Activated T-cell treated with anti-CD3 and anti-CD28 coated beads, Interleukin-2, amount 50 U/mL, for 4 hours (primary cell): ENCODE measurements around the gene SRD5A3. TPM values are rescaled to one million over a fixed set of nuclear protein-coding genes. Genes with fewer than 3 reads are reported as not detected.

Experiments used
- ATAC-seq, 2 donors: fragments of 200-7000 bp; cut with Tn5 transposase; one replicate each; pipeline ENCODE4 v1.10.0; 2021
- DNase-seq: peaks from one replicate; pipeline ENCODE4 v3.0.0-alpha.2; 2020
- H3K27me3 Mint-ChIP-seq: one replicate; pipeline ENCODE4 v1.8.0; 2021; ENCODE audit warnings: low read depth, mixed read lengths
- H3K36me3 Mint-ChIP-seq: one replicate; pipeline ENCODE4 v1.8.0; 2022; ENCODE audit warnings: mixed read lengths; ENCODE audit not compliant: insufficient read depth
- H3K4me1 Mint-ChIP-seq: one replicate; pipeline ENCODE4 v1.8.0; 2021; ENCODE audit warnings: low read depth, mixed read lengths
- H3K4me3 Mint-ChIP-seq: one replicate; pipeline ENCODE4 v1.8.0; 2021; ENCODE audit warnings: mild to moderate bottlenecking, moderate library complexity, mixed read lengths
- H3K9me3 Mint-ChIP-seq: one replicate; pipeline ENCODE4 v1.8.0; 2021; ENCODE audit warnings: mixed read lengths
- total RNA-seq, 3 donors: library from RNA; stranded (reverse); gene quantifications; one replicate each; pipeline ENCODE4 v1.2.1, GENCODE V29; 2021

The SRD5A3 gene
- total RNA-seq = 10 to 100 TPM in 2 of 3 donors, 1 to 10 TPM in 1; 9.4 to 21.0 (median 12.7) TPM

- no peaks in the 10 kb centered on the region for H3K27me3 Mint-ChIP-seq
- H3K4me1 Mint-ChIP-seq = peaks cover 11% of the 10 kb centered on the region
- peak within 1 kb of the TSS; percentile 85 for H3K4me3 Mint-ChIP-seq
- H3K9me3 Mint-ChIP-seq = no peaks in the 10 kb centered on the region
- ATAC-seq (peak; percentile 94 to 95), DNase-seq (peak; percentile 77)
- no peaks in the 10 kb centered on the region for H3K36me3 Mint-ChIP-seq
Observed at GRCh38 chr4:55345980-55346850, at the start of gene SRD5A3. Gene SRD5A3, plus strand, starts transcription at chr4:55346242. Its CDS starts 95 bp downstream, at chr4:55346337.

GRCh38 chr4:55297346-55297745, 48.7 kb upstream of the SRD5A3 start:
- H3K27me3 Mint-ChIP-seq = peaks cover 6% of the 10 kb centered on the region
- no peak for DNase-seq
- no peaks in the 10 kb centered on the region for H3K36me3 Mint-ChIP-seq

GRCh38 chr4:55303760-55304165, 42.3 kb upstream of the SRD5A3 start:
- Mint-ChIP-seq H3K36me3 (no peaks in the 10 kb centered on the region), H3K27me3 (peaks cover 5% of the 10 kb centered on the region), H3K4me1 (no peaks in the 10 kb centered on the region), H3K4me3 (no peak overlapping the region), H3K9me3 (no peaks in the 10 kb centered on the region)
- ATAC-seq = no peak
- no peak for DNase-seq

More at GRCh38 chr4:55297346-55297745, 48.7 kb upstream of the SRD5A3 start:
- Mint-ChIP-seq H3K4me1 (no peaks in the 10 kb centered on the region), H3K4me3 (no peak overlapping the region), H3K9me3 (no peaks in the 10 kb centered on the region)
- no peak for ATAC-seq

GRCh38 chr4:55304303-55304702, 41.7 kb upstream of the SRD5A3 start:
- Mint-ChIP-seq H3K36me3 (no peaks in the 10 kb centered on the region), H3K4me1 (no peaks in the 10 kb centered on the region), H3K27me3 (peaks cover 5% of the 10 kb centered on the region), H3K9me3 (no peaks in the 10 kb centered on the region), H3K4me3 (no peak overlapping the region)
- ATAC-seq (no peak), DNase-seq (no peak)

GRCh38 chr4:55308071-55308470, 38.0 kb upstream of the SRD5A3 start:
- peaks cover 5% of the 10 kb centered on the region for H3K27me3 Mint-ChIP-seq
- H3K9me3 Mint-ChIP-seq = no peaks in the 10 kb centered on the region
- no peaks in the 10 kb centered on the region for H3K4me1 Mint-ChIP-seq
- DNase-seq = no peak
- H3K4me3 Mint-ChIP-seq = no peak overlapping the region
- no peak for ATAC-seq
- H3K36me3 Mint-ChIP-seq = no peaks in the 10 kb centered on the region

GRCh38 chr4:55311792-55312488, 34.1 kb upstream of the SRD5A3 start:
- no peak for DNase-seq
- Mint-ChIP-seq H3K27me3 (no peaks in the 10 kb centered on the region), H3K36me3 (no peaks in the 10 kb centered on the region), H3K4me3 (no peak overlapping the region), H3K4me1 (no peaks in the 10 kb centered on the region), H3K9me3 (no peaks in the 10 kb centered on the region)
- no peak for ATAC-seq

- peaks cover 3% of the 10 kb centered on the region for H3K4me1 Mint-ChIP-seq
- no peaks in the 10 kb centered on the region for H3K9me3 Mint-ChIP-seq
- no peak overlapping the region for H3K4me3 Mint-ChIP-seq
- DNase-seq = peak; percentile 12
- H3K27me3 Mint-ChIP-seq = no peaks in the 10 kb centered on the region
- H3K36me3 Mint-ChIP-seq = no peaks in the 10 kb centered on the region
- peak; percentile 55 to 58 for ATAC-seq
Observed at GRCh38 chr4:55312489-55313101, 33.4 kb upstream of the SRD5A3 start.

GRCh38 chr4:55314141-55314820, 31.8 kb upstream of the SRD5A3 start:
- H3K4me3 Mint-ChIP-seq = no peak overlapping the region
- H3K27me3 Mint-ChIP-seq = no peaks in the 10 kb centered on the region
- no peaks in the 10 kb centered on the region for H3K9me3 Mint-ChIP-seq
- DNase-seq (no peak), ATAC-seq (no peak)
- peaks cover 20% of the 10 kb centered on the region for H3K4me1 Mint-ChIP-seq
- H3K36me3 Mint-ChIP-seq = no peaks in the 10 kb centered on the region

GRCh38 chr4:55318175-55319129, 27.6 kb upstream of the SRD5A3 start:
- no peak overlapping the region for H3K4me3 Mint-ChIP-seq
- H3K9me3 Mint-ChIP-seq = no peaks in the 10 kb centered on the region
- H3K36me3 Mint-ChIP-seq = no peaks in the 10 kb centered on the region
- DNase-seq = no peak
- no peaks in the 10 kb centered on the region for H3K27me3 Mint-ChIP-seq
- ATAC-seq = peak; percentile 65 to 66
- H3K4me1 Mint-ChIP-seq = peaks cover 28% of the 10 kb centered on the region

- H3K36me3 Mint-ChIP-seq = no peaks in the 10 kb centered on the region
- peak; percentile 49 for DNase-seq
- H3K4me3 Mint-ChIP-seq = no peak overlapping the region
- ATAC-seq = no peak
- H3K4me1 Mint-ChIP-seq = peaks cover 28% of the 10 kb centered on the region
- H3K9me3 Mint-ChIP-seq = no peaks in the 10 kb centered on the region
- peaks cover 4% of the 10 kb centered on the region for H3K27me3 Mint-ChIP-seq
Observed at GRCh38 chr4:55321707-55322264, 24.3 kb upstream of the SRD5A3 start.

GRCh38 chr4:55323375-55323774, 22.7 kb upstream of the SRD5A3 start:
- no peak for ATAC-seq
- no peak for DNase-seq
- Mint-ChIP-seq H3K36me3 (no peaks in the 10 kb centered on the region), H3K4me1 (peaks cover 17% of the 10 kb centered on the region), H3K27me3 (peaks cover 8% of the 10 kb centered on the region), H3K9me3 (no peaks in the 10 kb centered on the region), H3K4me3 (no peak overlapping the region)

- ATAC-seq (no peak), DNase-seq (no peak)
- H3K27me3 Mint-ChIP-seq = peaks cover 10% of the 10 kb centered on the region
- H3K4me1 Mint-ChIP-seq = no peaks in the 10 kb centered on the region
- H3K4me3 Mint-ChIP-seq = no peak overlapping the region
- H3K36me3 Mint-ChIP-seq = no peaks in the 10 kb centered on the region
- peaks cover 10% of the 10 kb centered on the region for H3K9me3 Mint-ChIP-seq
Observed at GRCh38 chr4:55326629-55327028, 19.4 kb upstream of the SRD5A3 start.

- peaks cover 10% of the 10 kb centered on the region for H3K9me3 Mint-ChIP-seq
- ATAC-seq = no peak
- DNase-seq = no peak
- H3K4me3 Mint-ChIP-seq = no peak overlapping the region
- no peaks in the 10 kb centered on the region for H3K36me3 Mint-ChIP-seq
- peaks cover 8% of the 10 kb centered on the region for H3K27me3 Mint-ChIP-seq
- no peaks in the 10 kb centered on the region for H3K4me1 Mint-ChIP-seq
Observed at GRCh38 chr4:55329012-55329411, 17.0 kb upstream of the SRD5A3 start.
